GM12892 (cell line): Measurements from ENCODE around the gene DNMT1.

Source experiments
- POLR2A ChIP-seq: IDR thresholded peaks from 2 replicates; pipeline ENCODE4 v1.6.1; 2011; ENCODE audit warnings: low read depth, low read length, control low read depth
- POLR2AphosphoS5 ChIP-seq: IDR thresholded peaks from 2 replicates; pipeline ENCODE4 v1.6.1; 2011; ENCODE audit warnings: low read depth, low read length, control low read depth
- TAF1 ChIP-seq: IDR thresholded peaks from 2 replicates; pipeline ENCODE4 v1.6.1; 2011; ENCODE audit warnings: low read depth, mild to moderate bottlenecking, control low read depth, low read length, borderline replicate concordance

DNA sequence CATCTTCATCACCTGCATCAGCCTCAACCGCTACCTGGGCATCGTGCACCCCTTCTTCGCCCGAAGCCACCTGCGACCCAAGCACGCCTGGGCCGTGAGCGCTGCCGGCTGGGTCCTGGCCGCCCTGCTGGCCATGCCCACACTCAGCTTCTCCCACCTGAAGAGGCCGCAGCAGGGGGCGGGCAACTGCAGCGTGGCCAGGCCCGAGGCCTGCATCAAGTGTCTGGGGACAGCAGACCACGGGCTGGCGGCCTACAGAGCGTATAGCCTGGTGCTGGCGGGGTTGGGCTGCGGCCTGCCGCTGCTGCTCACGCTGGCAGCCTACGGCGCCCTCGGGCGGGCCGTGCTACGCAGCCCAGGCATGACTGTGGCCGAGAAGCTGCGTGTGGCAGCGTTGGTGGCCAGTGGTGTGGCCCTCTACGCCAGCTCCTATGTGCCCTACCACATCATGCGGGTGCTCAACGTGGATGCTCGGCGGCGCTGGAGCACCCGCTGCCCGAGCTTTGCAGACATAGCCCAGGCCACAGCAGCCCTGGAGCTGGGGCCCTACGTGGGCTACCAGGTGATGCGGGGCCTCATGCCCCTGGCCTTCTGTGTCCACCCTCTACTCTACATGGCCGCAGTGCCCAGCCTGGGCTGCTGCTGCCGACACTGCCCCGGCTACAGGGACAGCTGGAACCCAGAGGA is 80.6 kb downstream of the DNMT1 start:
- TF ChIP-seq POLR2A (no peak; the same call in none of the 2 replicates), POLR2AphosphoS5 (peak; percentile 16; the same call in 1 of the 2 replicates), TAF1 (no peak)
